Neural cell (in vitro differentiated cells): ENCODE results near the gene SAMD4B. TPM values are rescaled to one million over a fixed set of nuclear protein-coding genes. Genes with fewer than 3 reads are reported as not detected.

Source experiments
- H2AFZ ChIP-seq: fragments of 200-600, 300-800 bp; sonication (generic), shearing (Covaris generic); 2 replicates; pipeline ENCODE4 v1.6.0; 2014; ENCODE audit warnings: low read depth, mild to moderate bottlenecking, antibody characterized with exemption, low read length, moderate library complexity
- H3F3A ChIP-seq: fragments of 200-600 bp; shearing (Covaris generic); 2 replicates; pipeline ENCODE4 v1.6.1; 2016; ENCODE audit warnings: mild to moderate bottlenecking, moderate library complexity, mixed read lengths, antibody characterized with exemption, low read length; ENCODE audit not compliant: insufficient read depth, poor library complexity, severe bottlenecking
- H3K27ac ChIP-seq: fragments of 200-600, 300-800 bp; sonication (generic), shearing (Covaris generic); 2 replicates; pipeline ENCODE4 v1.5.1; 2014; ENCODE audit warnings: mild to moderate bottlenecking, low read length, moderate library complexity
- H3K27me3 ChIP-seq: fragments of 300-800, 200-600 bp; sonication (generic), shearing (Covaris generic); 2 replicates; pipeline ENCODE4 v1.6.0; 2014; ENCODE audit warnings: mild to moderate bottlenecking, low read depth, low read length, moderate library complexity; ENCODE audit not compliant: insufficient read depth
- H3K36me3 ChIP-seq: fragments of 300-800, 200-600 bp; sonication (generic), shearing (Covaris generic); 2 replicates; pipeline ENCODE4 v1.5.1; 2014; ENCODE audit warnings: mild to moderate bottlenecking, antibody characterized with exemption, low read length, moderate library complexity; ENCODE audit not compliant: insufficient read depth
- H3K4me2 ChIP-seq: fragments of 300-800, 200-600 bp; sonication (generic), shearing (Covaris generic); 2 replicates; pipeline ENCODE4 v1.6.0; 2014; ENCODE audit warnings: mild to moderate bottlenecking, low read length
- H3K4me3 ChIP-seq: fragments of 300-800, 200-600 bp; sonication (generic), shearing (Covaris generic); 2 replicates; pipeline ENCODE4 v1.5.1; 2014; ENCODE audit warnings: mild to moderate bottlenecking, low read length, moderate library complexity
- H3K79me2 ChIP-seq: fragments of 200-600 bp; shearing (Covaris generic); replicated peaks from 2 replicates; pipeline ENCODE4 v1.6.0; 2014; ENCODE audit warnings: mild to moderate bottlenecking, low read length, moderate library complexity; ENCODE audit not compliant: insufficient read depth
- H3K9ac ChIP-seq: fragments of 300-800, 200-600 bp; sonication (generic), shearing (Covaris generic); 2 replicates; pipeline ENCODE4 v1.6.1; 2016; ENCODE audit warnings: mild to moderate bottlenecking, low read length, mixed read lengths
- H3K9me2 ChIP-seq: fragments of 200-600 bp; shearing (Covaris generic); 2 replicates; pipeline ENCODE4 v1.6.1; 2016; ENCODE audit warnings: mild to moderate bottlenecking, low read length, mixed read lengths; ENCODE audit not compliant: insufficient read depth
- H3K9me3 ChIP-seq: fragments of 200-600, 300-800 bp; sonication (generic), shearing (Covaris generic); 2 replicates; pipeline ENCODE4 v1.6.1; 2016; ENCODE audit warnings: mild to moderate bottlenecking, mixed run types, low read length, moderate library complexity, mixed read lengths
- H4K20me1 ChIP-seq: fragments of 200-600 bp; shearing (Covaris generic); 2 replicates; pipeline ENCODE4 v1.6.1; 2016; ENCODE audit warnings: mild to moderate bottlenecking, mixed run types; ENCODE audit not compliant: insufficient read depth
- CTCF ChIP-seq: fragments of 450-650 bp; IDR thresholded peaks from 2 replicates; pipeline ENCODE4 v1.5.1; 2014; ENCODE audit warnings: antibody characterized with exemption, mild to moderate bottlenecking, moderate library complexity; ENCODE audit not compliant: poor library complexity, severe bottlenecking
- EP300 ChIP-seq: fragments of 450-650 bp; conservative IDR thresholded peaks from 2 replicates; pipeline ENCODE4 v1.6.1; 2014; ENCODE audit warnings: antibody characterized with exemption, mild to moderate bottlenecking, moderate library complexity; ENCODE audit not compliant: poor library complexity, severe bottlenecking
- EZH2 ChIP-seq: fragments of 200-600, 300-800 bp; shearing (Covaris generic), sonication (generic); IDR thresholded peaks from 2 replicates; pipeline ENCODE4 v1.6.1; 2014; ENCODE audit warnings: antibody characterized with exemption, low read length, borderline replicate concordance, mild to moderate bottlenecking; ENCODE audit not compliant: insufficient read depth, poor library complexity, severe bottlenecking
- MXI1 ChIP-seq: fragments of 450-650 bp; conservative IDR thresholded peaks from 2 replicates; pipeline ENCODE4 v1.6.1; 2014; ENCODE audit warnings: antibody characterized with exemption, mild to moderate bottlenecking; ENCODE audit not compliant: poor library complexity, severe bottlenecking
- POLR2AphosphoS5 ChIP-seq: IDR thresholded peaks from 2 replicates; pipeline ENCODE4 v1.6.1; 2012
- RAD21 ChIP-seq: fragments of 450-650 bp; conservative IDR thresholded peaks from 2 replicates; pipeline ENCODE4 v1.6.1; 2014; ENCODE audit warnings: antibody characterized with exemption, mild to moderate bottlenecking, moderate library complexity
- SMC3 ChIP-seq: fragments of 450-650 bp; conservative IDR thresholded peaks from 2 replicates; pipeline ENCODE4 v1.6.1; 2014; ENCODE audit warnings: antibody characterized with exemption, mild to moderate bottlenecking, moderate library complexity; ENCODE audit not compliant: poor library complexity
- TAF1 ChIP-seq: IDR thresholded peaks from 2 replicates; pipeline ENCODE4 v1.6.1; 2012; ENCODE audit warnings: low read depth
- polyA plus RNA-seq: library from polyadenylated mRNA; depleted of rRNA; stranded (reverse); fragments of >200 nt; gene quantifications from 2 replicates; pipeline ENCODE4 v1.2.3, GENCODE V29; 2014
- TF ChIP-seq, protein P1 (sequence below): IDR thresholded peaks from 2 replicates; pipeline ENCODE4 v1.6.1; 2012; ENCODE audit warnings: borderline replicate concordance

Gene SAMD4B
- polyA plus RNA-seq, 1 donor from 2014 or later: 19.3 TPM

- Histone ChIP-seq H3K27ac (no peak overlapping the region), H4K20me1 (no peaks in the 10 kb centered on the region), H3K9me2 (no peaks in the 10 kb centered on the region), H3K36me3 (no peaks in the 10 kb centered on the region), H3K9me3 (no peaks in the 10 kb centered on the region), H3K4me3 (no peak overlapping the region), H3K9ac (no peak overlapping the region), H2AFZ (no peak overlapping the region), H3K27me3 (no peaks in the 10 kb centered on the region), H3K4me2 (no peak overlapping the region), H3F3A (no peaks in the 10 kb centered on the region), H3K79me2 (no peaks in the 10 kb centered on the region)
- no peak for TF ChIP-seq RAD21
- no peak for TF ChIP-seq CTCF
- no peak for TF ChIP-seq EZH2
- no peak for TF ChIP-seq SMC3
- no peak for TF ChIP-seq POLR2AphosphoS5
- TF ChIP-seq TAF1: no peak
- TF ChIP-seq MXI1: no peak
- TF ChIP-seq EP300: no peak
- TF ChIP-seq, protein P1, sequence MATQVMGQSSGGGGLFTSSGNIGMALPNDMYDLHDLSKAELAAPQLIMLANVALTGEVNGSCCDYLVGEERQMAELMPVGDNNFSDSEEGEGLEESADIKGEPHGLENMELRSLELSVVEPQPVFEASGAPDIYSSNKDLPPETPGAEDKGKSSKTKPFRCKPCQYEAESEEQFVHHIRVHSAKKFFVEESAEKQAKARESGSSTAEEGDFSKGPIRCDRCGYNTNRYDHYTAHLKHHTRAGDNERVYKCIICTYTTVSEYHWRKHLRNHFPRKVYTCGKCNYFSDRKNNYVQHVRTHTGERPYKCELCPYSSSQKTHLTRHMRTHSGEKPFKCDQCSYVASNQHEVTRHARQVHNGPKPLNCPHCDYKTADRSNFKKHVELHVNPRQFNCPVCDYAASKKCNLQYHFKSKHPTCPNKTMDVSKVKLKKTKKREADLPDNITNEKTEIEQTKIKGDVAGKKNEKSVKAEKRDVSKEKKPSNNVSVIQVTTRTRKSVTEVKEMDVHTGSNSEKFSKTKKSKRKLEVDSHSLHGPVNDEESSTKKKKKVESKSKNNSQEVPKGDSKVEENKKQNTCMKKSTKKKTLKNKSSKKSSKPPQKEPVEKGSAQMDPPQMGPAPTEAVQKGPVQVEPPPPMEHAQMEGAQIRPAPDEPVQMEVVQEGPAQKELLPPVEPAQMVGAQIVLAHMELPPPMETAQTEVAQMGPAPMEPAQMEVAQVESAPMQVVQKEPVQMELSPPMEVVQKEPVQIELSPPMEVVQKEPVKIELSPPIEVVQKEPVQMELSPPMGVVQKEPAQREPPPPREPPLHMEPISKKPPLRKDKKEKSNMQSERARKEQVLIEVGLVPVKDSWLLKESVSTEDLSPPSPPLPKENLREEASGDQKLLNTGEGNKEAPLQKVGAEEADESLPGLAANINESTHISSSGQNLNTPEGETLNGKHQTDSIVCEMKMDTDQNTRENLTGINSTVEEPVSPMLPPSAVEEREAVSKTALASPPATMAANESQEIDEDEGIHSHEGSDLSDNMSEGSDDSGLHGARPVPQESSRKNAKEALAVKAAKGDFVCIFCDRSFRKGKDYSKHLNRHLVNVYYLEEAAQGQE: no peak
These were observed 83.5 kb downstream of the SAMD4B start for GRCh38 chr19:39425744-39426143.

DNA sequence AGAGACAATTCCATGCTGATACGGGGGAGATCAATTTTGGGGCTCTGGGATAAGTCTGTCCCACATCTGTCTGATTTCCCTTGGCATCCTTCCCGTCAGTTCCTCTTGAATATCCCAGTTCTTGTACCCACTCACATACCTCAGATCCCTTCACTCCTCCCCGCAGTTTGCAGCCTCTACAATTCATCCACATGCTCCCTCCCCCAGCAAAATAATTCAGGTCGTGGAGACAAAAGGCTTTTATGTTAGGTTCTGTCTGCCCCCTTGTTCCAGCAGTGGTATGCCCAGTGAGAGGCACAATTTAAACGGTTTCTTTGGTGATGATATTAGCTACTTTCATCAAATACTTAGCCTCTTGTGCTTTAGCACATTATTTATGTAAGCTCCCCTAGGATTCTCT, 83.9 kb downstream of the SAMD4B start:
- Histone ChIP-seq H3K27me3 (no peaks in the 10 kb centered on the region), H2AFZ (no peak overlapping the region), H3K79me2 (no peaks in the 10 kb centered on the region), H3K36me3 (no peaks in the 10 kb centered on the region), H3K9ac (no peak overlapping the region), H3K27ac (no peak overlapping the region), H3F3A (no peaks in the 10 kb centered on the region), H3K4me3 (no peak overlapping the region), H3K4me2 (no peak overlapping the region), H3K9me3 (no peaks in the 10 kb centered on the region), H3K9me2 (no peaks in the 10 kb centered on the region), H4K20me1 (no peaks in the 10 kb centered on the region)
- TF ChIP-seq, protein P1: no peak
- TF ChIP-seq CTCF: no peak
- TF ChIP-seq MXI1: no peak
- TF ChIP-seq RAD21: no peak
- TF ChIP-seq EZH2: no peak
- TF ChIP-seq TAF1: no peak
- TF ChIP-seq POLR2AphosphoS5: no peak
- TF ChIP-seq SMC3: no peak
